Panc1 (cell line): Measurements from ENCODE around the gene PGLYRP3. TPM values are rescaled to one million over a fixed set of nuclear protein-coding genes. Genes with fewer than 3 reads are reported as not detected.

Source experiments
- ATAC-seq: fragments of 200-7000 bp; cut with Tn5 transposase; 2 replicates; pipeline ENCODE4 v1.9.1; 2020; ENCODE audit warnings: mild to moderate bottlenecking, moderate library complexity
- BruUV-seq: library from RNA; stranded (reverse); fragments of 400-500 nt; replicated peaks from 2 replicates; lab custom pipeline; 2021; lab: Mats Ljungman, UMichigan
- CTCF ChIA-PET: fragments of 300-600 bp; sonication (Branson Sonifier 250); formaldehyde crosslinking; loops from one replicate; lab custom pipeline; 2022; ENCODE audit warnings: antibody characterized with exemption; lab: Charles Lee
- POLR2A ChIA-PET: fragments of 300-600 bp; sonication (Branson Sonifier 250); formaldehyde crosslinking; loops from one replicate; lab custom pipeline; 2022; ENCODE audit warnings: antibody characterized with exemption; lab: Charles Lee
- DNase-seq: peaks from one replicate; pipeline ENCODE4 v3.0.0-alpha.2; 2010; ENCODE audit warnings: low read depth, low spot score
- H3K27ac ChIP-seq: 2 replicates; pipeline ENCODE4 v1.5.1; 2011; ENCODE audit warnings: mild to moderate bottlenecking, low read length, inconsistent platforms
- H3K27me3 ChIP-seq: fragments of 200-500 bp; sonication (Bioruptor generic); 2 replicates; pipeline ENCODE4 v1.6.0; 2014; ENCODE audit warnings: low read length, inconsistent platforms; ENCODE audit not compliant: control insufficient read depth, insufficient read depth
- H3K36me3 ChIP-seq: fragments of 200-500 bp; sonication (Bioruptor generic); 2 replicates; pipeline ENCODE4 v1.5.1; 2014; ENCODE audit warnings: inconsistent platforms, mild to moderate bottlenecking, low read length, moderate library complexity; ENCODE audit not compliant: control insufficient read depth, insufficient read depth
- H3K4me1 ChIP-seq: 2 replicates; pipeline ENCODE4 v1.5.1; 2011; ENCODE audit warnings: inconsistent platforms, mild to moderate bottlenecking, low read length, moderate library complexity; ENCODE audit not compliant: control insufficient read depth, insufficient read depth
- H3K4me3 ChIP-seq, 2 experiments: 2 replicates each; pipeline ENCODE4 v1.5.1; 2011 to 2012; ENCODE audit warnings: low read depth in 2 of 2, low read length in 2 of 2, mild to moderate bottlenecking in 2 of 2, inconsistent platforms in 1 of 2, moderate library complexity in 1 of 2
- H3K9me3 ChIP-seq: fragments of 200-500 bp; sonication (Bioruptor generic); 2 replicates; pipeline ENCODE4 v1.5.1; 2014; ENCODE audit warnings: low read depth, mild to moderate bottlenecking, inconsistent platforms, low read length, moderate library complexity; ENCODE audit not compliant: control insufficient read depth, insufficient read depth
- CTCF ChIP-seq: fragments of 450-650 bp; IDR thresholded peaks from 2 replicates; pipeline ENCODE4 v1.5.1; 2017; ENCODE audit warnings: mild to moderate bottlenecking
- POLR2AphosphoS5 ChIP-seq: IDR thresholded peaks from 2 replicates; pipeline ENCODE4 v1.6.1; 2012; ENCODE audit warnings: mild to moderate bottlenecking, low read depth, low read length, moderate library complexity
- SIN3A ChIP-seq: IDR thresholded peaks from 2 replicates; pipeline ENCODE4 v1.6.1; 2012; ENCODE audit warnings: low read depth, mild to moderate bottlenecking, low read length, moderate library complexity, borderline replicate concordance; ENCODE audit not compliant: insufficient read depth
- TCF7L2 ChIP-seq: IDR thresholded peaks from 2 replicates; pipeline ENCODE4 v1.6.1; 2011; ENCODE audit warnings: mild to moderate bottlenecking, low read depth, low read length, inconsistent platforms
- in situ Hi-C: cut with HindIII; loops from 2 replicates; pipeline ENCODE4 v1.10.0; 2016; ENCODE audit warnings: low sequenced_read_pairs, low pct_unique_long_range_greater_than_20kb
- intact Hi-C: fragments of 100-400 bp; cut with micrococcal nuclease; formaldehyde crosslinking; loops from one replicate; pipeline ENCODE4 v1.10.0; 2022; ENCODE audit not compliant: unreplicated experiment
- total RNA-seq: library from RNA; stranded (reverse); gene quantifications from one replicate; pipeline ENCODE4 v1.2.1, GENCODE V29; 2021; ENCODE audit not compliant: unreplicated experiment
- TF ChIP-seq, protein P1 (sequence below), 2 experiments: IDR thresholded peaks; 2 replicates each; pipeline ENCODE4 v1.6.1; 2011 to 2012; ENCODE audit warnings: low read depth in 2 of 2, control low read depth in 1 of 2, low read length in 1 of 2, mild to moderate bottlenecking in 1 of 2, moderate library complexity in 1 of 2; ENCODE audit not compliant: insufficient read depth in 1 of 2

The PGLYRP3 gene
- total RNA-seq, 1 experiment from 2014 or later = not detected

DNA sequence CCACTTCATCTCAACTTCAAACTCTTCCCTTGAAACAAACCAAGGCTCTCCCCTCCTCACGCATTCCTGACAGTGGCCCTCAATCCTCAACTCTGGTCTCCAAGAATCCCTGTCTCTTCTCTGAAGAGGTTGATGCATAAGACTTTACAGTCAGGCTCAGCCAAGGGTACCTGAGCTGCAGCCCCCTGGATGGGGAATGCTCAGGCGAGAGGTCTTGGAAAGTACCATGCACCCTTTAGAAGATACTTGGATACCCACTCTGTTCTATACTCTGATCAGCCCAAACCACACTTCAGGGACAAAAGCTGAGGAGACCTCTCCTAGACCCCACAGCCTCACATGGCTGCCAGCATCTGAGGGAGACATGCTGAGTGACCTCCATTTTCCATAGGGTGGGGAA, 536 bp upstream of the PGLYRP3 start:
- POLR2A ChIA-PET = no interaction called here
- no peak for DNase-seq
- no peak overlapping the region for H3K27ac ChIP-seq
- CTCF ChIA-PET = no interaction called here
- in situ Hi-C loops (no loop called here), intact Hi-C loops (no loop called here)
- H3K4me1 ChIP-seq = no peaks in the 10 kb centered on the region
- no peaks in the 10 kb centered on the region for H3K36me3 ChIP-seq
- BruUV-seq = no TSS peak
- TF ChIP-seq CTCF = no peak
- TF ChIP-seq POLR2AphosphoS5 = no peak
- TF ChIP-seq TCF7L2 = no peak
- TF ChIP-seq, protein P1, sequence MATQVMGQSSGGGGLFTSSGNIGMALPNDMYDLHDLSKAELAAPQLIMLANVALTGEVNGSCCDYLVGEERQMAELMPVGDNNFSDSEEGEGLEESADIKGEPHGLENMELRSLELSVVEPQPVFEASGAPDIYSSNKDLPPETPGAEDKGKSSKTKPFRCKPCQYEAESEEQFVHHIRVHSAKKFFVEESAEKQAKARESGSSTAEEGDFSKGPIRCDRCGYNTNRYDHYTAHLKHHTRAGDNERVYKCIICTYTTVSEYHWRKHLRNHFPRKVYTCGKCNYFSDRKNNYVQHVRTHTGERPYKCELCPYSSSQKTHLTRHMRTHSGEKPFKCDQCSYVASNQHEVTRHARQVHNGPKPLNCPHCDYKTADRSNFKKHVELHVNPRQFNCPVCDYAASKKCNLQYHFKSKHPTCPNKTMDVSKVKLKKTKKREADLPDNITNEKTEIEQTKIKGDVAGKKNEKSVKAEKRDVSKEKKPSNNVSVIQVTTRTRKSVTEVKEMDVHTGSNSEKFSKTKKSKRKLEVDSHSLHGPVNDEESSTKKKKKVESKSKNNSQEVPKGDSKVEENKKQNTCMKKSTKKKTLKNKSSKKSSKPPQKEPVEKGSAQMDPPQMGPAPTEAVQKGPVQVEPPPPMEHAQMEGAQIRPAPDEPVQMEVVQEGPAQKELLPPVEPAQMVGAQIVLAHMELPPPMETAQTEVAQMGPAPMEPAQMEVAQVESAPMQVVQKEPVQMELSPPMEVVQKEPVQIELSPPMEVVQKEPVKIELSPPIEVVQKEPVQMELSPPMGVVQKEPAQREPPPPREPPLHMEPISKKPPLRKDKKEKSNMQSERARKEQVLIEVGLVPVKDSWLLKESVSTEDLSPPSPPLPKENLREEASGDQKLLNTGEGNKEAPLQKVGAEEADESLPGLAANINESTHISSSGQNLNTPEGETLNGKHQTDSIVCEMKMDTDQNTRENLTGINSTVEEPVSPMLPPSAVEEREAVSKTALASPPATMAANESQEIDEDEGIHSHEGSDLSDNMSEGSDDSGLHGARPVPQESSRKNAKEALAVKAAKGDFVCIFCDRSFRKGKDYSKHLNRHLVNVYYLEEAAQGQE (IDR thresholded peaks at IDR 0.05; ENCODE audit: insufficient read depth in 1 of 2, low read depth in 2 of 2, low read length in 1 of 2) = no peak
- no peak for TF ChIP-seq SIN3A
- H3K9me3 ChIP-seq = no peaks in the 10 kb centered on the region
- no peaks in the 10 kb centered on the region; the same call in 1 of the 2 replicates for H3K27me3 ChIP-seq
- H3K4me3 ChIP-seq = no peak overlapping the region
- ATAC-seq = no peak

- H3K27ac ChIP-seq = no peak overlapping the region
- ATAC-seq (no peak), DNase-seq (no peak)
- no TSS peak for BruUV-seq
- no peak overlapping the region for H3K4me3 ChIP-seq
- in situ Hi-C loops (no loop called here), intact Hi-C loops (no loop called here)
- no peaks in the 10 kb centered on the region for H3K36me3 ChIP-seq
- no peaks in the 10 kb centered on the region for H3K4me1 ChIP-seq
- H3K27me3 ChIP-seq = peaks cover 2% of the 10 kb centered on the region
- TF ChIP-seq, protein P1 (IDR thresholded peaks at IDR 0.05; ENCODE audit: insufficient read depth in 1 of 2, low read depth in 2 of 2, low read length in 1 of 2) = no peak
- TF ChIP-seq SIN3A = no peak
- no peak for TF ChIP-seq TCF7L2
- TF ChIP-seq POLR2AphosphoS5 = no peak
- no peak for TF ChIP-seq CTCF
- H3K9me3 ChIP-seq = no peaks in the 10 kb centered on the region
- POLR2A ChIA-PET = no interaction called here
- CTCF ChIA-PET = no interaction called here
Observed at GRCh38 chr1:153310526-153310925, 2.2 kb downstream of the PGLYRP3 start.
